ENCODE measurements around the gene ARID5B.

Gene ARID5B

GRCh38 chr10:61869041-61869675 is 32.3 kb upstream of the ARID5B start:
- Histone ChIP-seq H4K20me1 (ENCODE audit: insufficient read depth, low read length) (no peaks in the 10 kb centered on the region), H3K4me2 (ENCODE audit: insufficient read depth, low read length) (no peak overlapping the region), H3K36me3 (ENCODE audit: insufficient read depth, low read length) (no peaks in the 10 kb centered on the region), H3K27me3 (ENCODE audit: insufficient read depth, low read length, poor library complexity) (no peaks in the 10 kb centered on the region), H3K4me3 (ENCODE audit: low read depth in 1 of 2, low read length in 2 of 2) (no peak overlapping the region), H2AFZ (ENCODE audit: low read depth, low read length) (no peak overlapping the region), H3K9ac (ENCODE audit: low read depth, low read length) (no peak overlapping the region), H3K9me3 (ENCODE audit: insufficient read depth, low read length, severe bottlenecking) (no peaks in the 10 kb centered on the region), H3K4me1 (ENCODE audit: insufficient read depth, low read length) (no peaks in the 10 kb centered on the region), H3K79me2 (ENCODE audit: insufficient read depth, low read length) (no peaks in the 10 kb centered on the region), H3K27ac (ENCODE audit: low read length) (no peak overlapping the region)
- TF ChIP-seq EZH2 (IDR thresholded peaks at IDR 0.05; ENCODE audit: borderline replicate concordance, low read depth, low read length, severe bottlenecking) (no peak), CTCF (IDR thresholded peaks at IDR 0.05; ENCODE audit: borderline replicate concordance, extremely low read depth, low read length, poor library complexity, severe bottlenecking) (no peak)
- DNase-seq (no peak), ATAC-seq (ENCODE audit: insufficient read depth, low read depth) (no peak)

GRCh38 chr10:61869774-61870525 is 31.5 kb upstream of the ARID5B start:
- Histone ChIP-seq H3K27ac (ENCODE audit: low read length) (no peak overlapping the region), H3K4me3 (ENCODE audit: low read depth in 1 of 2, low read length in 2 of 2) (no peak overlapping the region), H3K9me3 (ENCODE audit: insufficient read depth, low read length, severe bottlenecking) (no peaks in the 10 kb centered on the region), H2AFZ (ENCODE audit: low read depth, low read length) (peak overlapping the region; percentile 9; the same call in 1 of the 2 replicates), H3K4me2 (ENCODE audit: insufficient read depth, low read length) (no peak overlapping the region), H3K9ac (ENCODE audit: low read depth, low read length) (no peak overlapping the region), H3K27me3 (ENCODE audit: insufficient read depth, low read length, poor library complexity) (no peaks in the 10 kb centered on the region), H3K4me1 (ENCODE audit: insufficient read depth, low read length) (no peaks in the 10 kb centered on the region), H3K79me2 (ENCODE audit: insufficient read depth, low read length) (no peaks in the 10 kb centered on the region), H3K36me3 (ENCODE audit: insufficient read depth, low read length) (no peaks in the 10 kb centered on the region), H4K20me1 (ENCODE audit: insufficient read depth, low read length) (no peaks in the 10 kb centered on the region)
- TF ChIP-seq CTCF (IDR thresholded peaks at IDR 0.05; ENCODE audit: borderline replicate concordance, extremely low read depth, low read length, poor library complexity, severe bottlenecking) (no peak), EZH2 (IDR thresholded peaks at IDR 0.05; ENCODE audit: borderline replicate concordance, low read depth, low read length, severe bottlenecking) (no peak)
- no peak for DNase-seq
- ATAC-seq (ENCODE audit: insufficient read depth, low read depth), result no peak

- no peak overlapping the region for H2AFZ ChIP-seq (ENCODE audit: low read depth, low read length)
- no peaks in the 10 kb centered on the region for H3K79me2 ChIP-seq (ENCODE audit: insufficient read depth, low read length)
- H3K9me3 ChIP-seq (ENCODE audit: insufficient read depth, low read length, severe bottlenecking), result no peaks in the 10 kb centered on the region
- no peaks in the 10 kb centered on the region for H3K27me3 ChIP-seq (ENCODE audit: insufficient read depth, low read length, poor library complexity)
- H3K4me2 ChIP-seq (ENCODE audit: insufficient read depth, low read length), result no peak overlapping the region
- no peak overlapping the region for H3K4me3 ChIP-seq (ENCODE audit: low read depth in 1 of 2, low read length in 2 of 2)
- DNase-seq (no peak), ATAC-seq (ENCODE audit: insufficient read depth, low read depth) (no peak)
- no peaks in the 10 kb centered on the region for H3K4me1 ChIP-seq (ENCODE audit: insufficient read depth, low read length)
- no peaks in the 10 kb centered on the region for H3K36me3 ChIP-seq (ENCODE audit: insufficient read depth, low read length)
- no peak overlapping the region for H3K9ac ChIP-seq (ENCODE audit: low read depth, low read length)
- no peaks in the 10 kb centered on the region for H4K20me1 ChIP-seq (ENCODE audit: insufficient read depth, low read length)
- TF ChIP-seq EZH2 (IDR thresholded peaks at IDR 0.05; ENCODE audit: borderline replicate concordance, low read depth, low read length, severe bottlenecking), result no peak
- TF ChIP-seq CTCF (IDR thresholded peaks at IDR 0.05; ENCODE audit: borderline replicate concordance, extremely low read depth, low read length, poor library complexity, severe bottlenecking), result no peak
- H3K27ac ChIP-seq (ENCODE audit: low read length), result no peak overlapping the region
Observed at GRCh38 chr10:61870526-61870895, 31.0 kb upstream of the ARID5B start.
